ENCODE results near the gene SIAH3. TPM values are rescaled to one million over a fixed set of nuclear protein-coding genes. Genes with fewer than 3 reads are reported as not detected.

Gene SIAH3
- total and polyA plus RNA-seq, 9 of the 15 experiments (the other 6 are each of a cell fraction or from before 2014, with no cell fraction given): not detected

DNA sequence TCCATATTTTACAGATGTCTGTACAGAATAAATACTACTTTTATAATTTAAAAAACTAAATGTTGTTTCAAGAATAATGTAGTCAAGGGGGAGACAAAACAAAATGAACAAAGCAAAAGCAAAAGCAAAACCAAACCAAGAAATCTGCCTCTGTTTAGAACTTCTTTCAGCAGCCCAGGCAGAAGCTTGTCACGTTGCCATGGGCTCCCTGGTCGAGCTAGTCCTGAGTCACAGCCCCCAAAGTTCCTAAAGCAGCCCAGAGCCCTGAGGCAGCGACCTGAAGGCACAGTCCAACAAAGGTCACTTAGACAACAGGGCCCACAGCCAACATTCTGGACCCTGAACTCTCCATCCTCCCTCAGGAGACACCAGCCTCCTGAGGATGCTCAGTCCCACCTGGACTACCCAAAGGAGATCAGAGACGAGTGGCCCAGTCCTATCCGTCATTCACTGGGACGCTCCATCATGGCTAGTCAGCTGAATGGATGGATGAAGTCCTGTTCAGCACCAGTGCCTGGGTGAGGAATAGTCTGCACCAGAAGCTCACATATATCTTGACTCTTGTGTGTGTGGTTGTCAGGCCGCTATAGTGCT lies 41.7 kb downstream of the SIAH3 start (continued):
- TF ChIP-seq, protein P1, sequence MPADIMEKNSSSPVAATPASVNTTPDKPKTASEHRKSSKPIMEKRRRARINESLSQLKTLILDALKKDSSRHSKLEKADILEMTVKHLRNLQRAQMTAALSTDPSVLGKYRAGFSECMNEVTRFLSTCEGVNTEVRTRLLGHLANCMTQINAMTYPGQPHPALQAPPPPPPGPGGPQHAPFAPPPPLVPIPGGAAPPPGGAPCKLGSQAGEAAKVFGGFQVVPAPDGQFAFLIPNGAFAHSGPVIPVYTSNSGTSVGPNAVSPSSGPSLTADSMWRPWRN (IDR thresholded peaks at IDR 0.05; ENCODE audit: low read depth): no peak
- TF ChIP-seq, protein P2, sequence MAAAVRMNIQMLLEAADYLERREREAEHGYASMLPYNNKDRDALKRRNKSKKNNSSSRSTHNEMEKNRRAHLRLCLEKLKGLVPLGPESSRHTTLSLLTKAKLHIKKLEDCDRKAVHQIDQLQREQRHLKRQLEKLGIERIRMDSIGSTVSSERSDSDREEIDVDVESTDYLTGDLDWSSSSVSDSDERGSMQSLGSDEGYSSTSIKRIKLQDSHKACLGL (CRISPR knock-in tag; IDR thresholded peaks at IDR 0.05; ENCODE audit: borderline replicate concordance, poor library complexity, severe bottlenecking): no peak
- TF ChIP-seq NUFIP1 (IDR thresholded peaks at IDR 0.05; ENCODE audit: partially characterized antibody): no peak
- no peak for TF ChIP-seq ZC3H4 (CRISPR knock-in tag; IDR thresholded peaks at IDR 0.05; ENCODE audit: borderline replicate concordance)
- TF ChIP-seq PHB (CRISPR knock-in tag; IDR thresholded peaks at IDR 0.05): no peak
- no peak for TF ChIP-seq NR1H2 (CRISPR knock-in tag; IDR thresholded peaks at IDR 0.05)
- no peak for TF ChIP-seq ZNF134 (CRISPR knock-in tag; conservative IDR thresholded peaks at IDR 0.05)

DNA sequence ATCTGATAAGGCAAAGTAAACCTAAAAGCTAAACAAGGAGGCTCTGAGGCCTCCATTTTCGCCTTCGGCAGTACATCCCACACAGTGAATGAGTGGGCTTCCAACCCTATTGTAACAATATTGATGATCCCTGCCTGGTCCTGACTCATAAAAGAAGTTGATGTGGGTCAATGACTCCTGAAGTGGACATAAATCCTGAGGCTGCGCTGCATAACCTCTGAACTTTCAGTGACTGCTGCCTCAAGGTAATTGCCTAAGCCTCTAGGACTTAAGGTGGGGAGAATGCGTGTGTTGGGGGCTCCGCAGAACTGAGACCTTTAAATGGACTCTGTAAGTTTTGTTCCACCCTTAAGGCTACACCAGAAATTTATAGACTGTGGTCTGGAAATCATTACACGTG lies 42.6 kb downstream of the SIAH3 start:
- 3% methylated on average over 6 of the region's 6 CpGs for WGBS (ENCODE audit: insufficient coverage, low coverage, missing lambda C conversion rate)
- no peak for DNase-seq (ENCODE audit: extremely low read depth in 1 of 4, low spot score in 3 of 4)
- in situ Hi-C loops (cut with MboI) (no loop called here), intact Hi-C loops (cut with micrococcal nuclease) (no loop called here)
- no TSS peak for BruUV-seq (replicated peaks)
- no peaks in the 10 kb centered on the region for H3K9me3 ChIP-seq (replicated peaks; ENCODE audit: control insufficient read depth, insufficient read depth, low read depth, low read length)
- H3K4me1 ChIP-seq (replicated peaks in 1 of 2; ENCODE audit: control insufficient read depth in 2 of 2, insufficient read depth in 2 of 2, low read length in 2 of 2): no peaks in the 10 kb centered on the region
- H3K4me3 ChIP-seq: no peak overlapping the region
- H3K36me3 ChIP-seq (ENCODE audit: control insufficient read depth, insufficient read depth, low read length): no peaks in the 10 kb centered on the region
- no peak overlapping the region for H3K4me2 ChIP-seq (ENCODE audit: insufficient read depth, low read length)
- no peaks in the 10 kb centered on the region for H3K9me1 ChIP-seq (ENCODE audit: control insufficient read depth, insufficient read depth, low read length)
- no peak for FAIRE-seq
- ATAC-seq: no peak
- H3K27ac ChIP-seq (ENCODE audit: extremely low read depth, low read depth, low read length): no peak overlapping the region
- H3K79me2 ChIP-seq (ENCODE audit: control insufficient read depth, insufficient read depth, low read length): no peaks in the 10 kb centered on the region
- POLR2A ChIA-PET: no interaction called here
- CTCF ChIA-PET (ENCODE audit: low intra/inter-chr PET ratio): interaction anchor here (0.6 kb wide), 1 partner anchor 515 kb away, joined by 3 read pairs; no protein-coding TSS in a partner anchor
- H3K27me3 ChIP-seq (ENCODE audit: control insufficient read depth in 2 of 2, insufficient read depth in 2 of 2, low read length in 2 of 2): peaks cover 0 to 12% of the 10 kb centered on the region in 2 experiments; a peak in 2 of 5 replicates
- H2AFZ ChIP-seq (ENCODE audit: low read depth, low read length): no peak overlapping the region
- no peaks in the 10 kb centered on the region for H4K20me1 ChIP-seq (replicated peaks; ENCODE audit: control insufficient read depth, insufficient read depth, low read length)
- no peak overlapping the region for H3K9ac ChIP-seq (ENCODE audit: insufficient read depth in 1 of 2, low read depth in 2 of 2, low read length in 2 of 2)
- TF ChIP-seq ZC3H4 (CRISPR knock-in tag; IDR thresholded peaks at IDR 0.05; ENCODE audit: borderline replicate concordance) (no peak), MEF2A (IDR thresholded peaks at IDR 0.05; ENCODE audit: control insufficient read depth, low read depth, low read length) (no peak), RFX5 (IDR thresholded peaks at IDR 0.05; ENCODE audit: low read depth, low read length) (no peak), SMARCC2 (IDR thresholded peaks at IDR 0.05; ENCODE audit: low read depth) (no peak), RBM39 (optimal IDR thresholded peaks at IDR 0.05; ENCODE audit: low read depth, low read length) (no peak), ZNF707 (CRISPR knock-in tag; conservative IDR thresholded peaks at IDR 0.05) (no peak), GATA2 (CRISPR knock-in tag; IDR thresholded peaks at IDR 0.05) (no peak), ZNF766 (CRISPR knock-in tag; conservative IDR thresholded peaks at IDR 0.05) (no peak), CREB1 (IDR thresholded peaks at IDR 0.05) (no peak), CREB1 (CRISPR knock-in tag; IDR thresholded peaks at IDR 0.05) (no peak), KAT7 (CRISPR knock-in tag; IDR thresholded peaks at IDR 0.05; ENCODE audit: borderline replicate concordance) (no peak), KLF16 (IDR thresholded peaks at IDR 0.05) (no peak), MAFF (IDR thresholded peaks at IDR 0.05; ENCODE audit: low read length) (no peak), TARDBP (IDR thresholded peaks at IDR 0.05) (no peak)
- TF ChIP-seq, protein P3, sequence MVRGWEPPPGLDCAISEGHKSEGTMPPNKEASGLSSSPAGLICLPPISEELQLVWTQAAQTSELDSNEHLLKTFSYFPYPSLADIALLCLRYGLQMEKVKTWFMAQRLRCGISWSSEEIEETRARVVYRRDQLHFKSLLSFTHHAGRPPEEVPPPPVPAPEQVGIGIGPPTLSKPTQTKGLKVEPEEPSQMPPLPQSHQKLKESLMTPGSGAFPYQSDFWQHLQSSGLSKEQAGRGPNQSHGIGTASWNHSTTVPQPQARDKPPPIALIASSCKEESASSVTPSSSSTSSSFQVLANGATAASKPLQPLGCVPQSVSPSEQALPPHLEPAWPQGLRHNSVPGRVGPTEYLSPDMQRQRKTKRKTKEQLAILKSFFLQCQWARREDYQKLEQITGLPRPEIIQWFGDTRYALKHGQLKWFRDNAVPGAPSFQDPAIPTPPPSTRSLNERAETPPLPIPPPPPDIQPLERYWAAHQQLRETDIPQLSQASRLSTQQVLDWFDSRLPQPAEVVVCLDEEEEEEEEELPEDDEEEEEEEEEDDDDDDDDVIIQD (CRISPR knock-in tag; IDR thresholded peaks at IDR 0.05): no peak
- TF ChIP-seq, protein P4, sequence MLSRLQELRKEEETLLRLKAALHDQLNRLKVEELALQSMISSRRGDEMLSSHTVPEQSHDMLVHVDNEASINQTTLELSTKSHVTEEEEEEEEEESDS (CRISPR knock-in tag; IDR thresholded peaks at IDR 0.05): no peak
